Astrocyte of the hippocampus (primary cell): ENCODE data around the gene GLMN.
A peak's percentile ranks its signal among the peaks of the same experiment; 100 is the strongest.
"Not testable (repeated sequence)": the region's sequence is repeated elsewhere in the genome, so short reads cannot be mapped to it uniquely, and the experiment has no call there.

Experiments used
- DNase-seq: peaks from one replicate; pipeline ENCODE4 v3.0.0; 2011; ENCODE audit warnings: low read depth, low spot score

GLMN gene

GRCh38 chr1:92299477-92300150 lies 827 bp upstream of the GLMN start:
- DNase-seq = peak; percentile 13

- no peak for DNase-seq
Measured at GRCh38 chr1:92298213-92298572, 594 bp downstream of the GLMN start.

GRCh38 chr1:92291372-92291999 lies 7.3 kb downstream of the GLMN start:
- DNase-seq = peak; percentile 67

GRCh38 chr1:92281411-92281810 lies 17.4 kb downstream of the GLMN start:
- DNase-seq = not testable (repeated sequence)

- DNase-seq = not testable (repeated sequence)
Measured at GRCh38 chr1:92279781-92280180, 19.0 kb downstream of the GLMN start.

GRCh38 chr1:92277105-92277723 lies 21.6 kb downstream of the GLMN start:
- DNase-seq = no peak

- no peak for DNase-seq
Measured at GRCh38 chr1:92276082-92276481, 22.7 kb downstream of the GLMN start.

GRCh38 chr1:92274939-92275338 lies 23.8 kb downstream of the GLMN start:
- peak; percentile 26 for DNase-seq

GRCh38 chr1:92273039-92273438 lies 25.7 kb downstream of the GLMN start:
- DNase-seq = no peak

- no peak for DNase-seq
Measured at GRCh38 chr1:92262516-92262915, 36.3 kb downstream of the GLMN start.

GRCh38 chr1:92259350-92259749 lies 39.4 kb downstream of the GLMN start:
- DNase-seq = no peak

GRCh38 chr1:92254714-92255113 lies 44.1 kb downstream of the GLMN start:
- not testable (repeated sequence) for DNase-seq

GRCh38 chr1:92244376-92244775 lies 54.4 kb downstream of the GLMN start:
- no peak for DNase-seq

GRCh38 chr1:92240034-92240433 lies 58.8 kb downstream of the GLMN start:
- no peak for DNase-seq

GRCh38 chr1:92230736-92231135 lies 68.1 kb downstream of the GLMN start:
- DNase-seq = no peak

GRCh38 chr1:92228401-92228800 lies 70.4 kb downstream of the GLMN start:
- no peak for DNase-seq

GRCh38 chr1:92219028-92219427 lies 79.8 kb downstream of the GLMN start:
- no peak for DNase-seq

GRCh38 chr1:92218559-92218958 lies 80.2 kb downstream of the GLMN start:
- DNase-seq = no peak

- no peak for DNase-seq
Measured at GRCh38 chr1:92217721-92218120, 81.1 kb downstream of the GLMN start, which contains the start of gene C1orf146. Gene C1orf146, plus strand, starts transcription at chr1:92217915. Its CDS starts 13,506 bp downstream, at chr1:92231421.

- DNase-seq = peak; percentile 72
Measured at GRCh38 chr1:92211166-92211565, 87.6 kb downstream of the GLMN start.

- peak; percentile 30 for DNase-seq
Measured at GRCh38 chr1:92210701-92211100, 88.1 kb downstream of the GLMN start.

- no peak for DNase-seq
Measured at GRCh38 chr1:92203105-92203504, 95.7 kb downstream of the GLMN start.

GRCh38 chr1:92201973-92202372 lies 96.8 kb downstream of the GLMN start:
- no peak for DNase-seq
